ENCODE measurements around the gene FOXJ1. TPM values are rescaled to one million over a fixed set of nuclear protein-coding genes. Genes with fewer than 3 reads are reported as not detected.

FOXJ1 gene
- total RNA-seq, 3 donors from 2014 or later = 0.16 to 2.2 (median 0.52) TPM

- no peak for DNase-seq
- TF ChIP-seq CTCF (IDR thresholded peaks at IDR 0.05) = no peak
- ATAC-seq = no peak
- H3K4me3 ChIP-seq = no peak overlapping the region
- no peaks in the 10 kb centered on the region for H3K36me3 ChIP-seq (ENCODE audit: low read depth)
- intact Hi-C loops (cut with DNase I, micrococcal nuclease) = no loop called here
- no peaks in the 10 kb centered on the region for H3K9me3 ChIP-seq
- peaks cover 9% of the 10 kb centered on the region for H3K4me1 ChIP-seq (ENCODE audit: low read depth)
Observed at GRCh38 chr17:76134911-76135809, 5.9 kb downstream of the FOXJ1 start.

- ATAC-seq (peak; percentile 91), DNase-seq (peak; percentile 64 to 79 (median 76))
- H3K36me3 ChIP-seq (ENCODE audit: low read depth) = no peaks in the 10 kb centered on the region
- TF ChIP-seq CTCF (IDR thresholded peaks at IDR 0.05) = no peak
- no peaks in the 10 kb centered on the region for H3K9me3 ChIP-seq
- peaks cover 6% of the 10 kb centered on the region for H3K4me1 ChIP-seq (ENCODE audit: low read depth)
- intact Hi-C loops (cut with DNase I, micrococcal nuclease) = no loop called here
- no peak overlapping the region for H3K4me3 ChIP-seq
Observed at GRCh38 chr17:76132574-76133338, 8.3 kb downstream of the FOXJ1 start.

- no peaks in the 10 kb centered on the region for H3K36me3 ChIP-seq (ENCODE audit: low read depth)
- peaks cover 6% of the 10 kb centered on the region for H3K4me1 ChIP-seq (ENCODE audit: low read depth)
- peak; percentile 16 for ATAC-seq
- no peak for TF ChIP-seq CTCF (IDR thresholded peaks at IDR 0.05)
- no peaks in the 10 kb centered on the region for H3K9me3 ChIP-seq
- H3K4me3 ChIP-seq = no peak overlapping the region
- DNase-seq = no peak
- intact Hi-C loops (cut with DNase I, micrococcal nuclease) = no loop called here
Observed at GRCh38 chr17:76131692-76132573, 9.1 kb downstream of the FOXJ1 start.

- DNase-seq (no peak), ATAC-seq (no peak)
- H3K4me3 ChIP-seq = no peak overlapping the region
- intact Hi-C loops (cut with DNase I, micrococcal nuclease) = no loop called here
- H3K4me1 ChIP-seq (ENCODE audit: low read depth) = peaks cover 6% of the 10 kb centered on the region
- no peaks in the 10 kb centered on the region for H3K36me3 ChIP-seq (ENCODE audit: low read depth)
- TF ChIP-seq CTCF (IDR thresholded peaks at IDR 0.05) = no peak
- H3K9me3 ChIP-seq = no peaks in the 10 kb centered on the region
Observed at GRCh38 chr17:76131051-76131691, 9.9 kb downstream of the FOXJ1 start.

- Histone ChIP-seq H3K4me3 (no peak overlapping the region), H3K36me3 (ENCODE audit: low read depth) (no peaks in the 10 kb centered on the region), H3K9me3 (no peaks in the 10 kb centered on the region), H3K4me1 (ENCODE audit: low read depth) (peaks cover 6% of the 10 kb centered on the region)
- intact Hi-C loops (cut with DNase I, micrococcal nuclease) = no loop called here
- ATAC-seq = no peak
- no peak for DNase-seq
- TF ChIP-seq CTCF (IDR thresholded peaks at IDR 0.05) = no peak
Observed at GRCh38 chr17:76130473-76130872, 10.6 kb downstream of the FOXJ1 start.

All from mucosa of descending colon (tissue), 3 donors.